Breast epithelium (tissue), 3 donors: ENCODE measurements around the gene C11orf58.

ENCODE experiments used
- CTCF ChIP-seq, 3 donors: fragments of 450-650 bp; IDR thresholded peaks; one replicate each; pipeline ENCODE4 v1.5.1; 2016 to 2017; ENCODE audit warnings: antibody characterized with exemption in 3 of 3, mild to moderate bottlenecking in 3 of 3, moderate library complexity in 3 of 3
- POLR2AphosphoS5 ChIP-seq, 3 donors: sonication (generic); formaldehyde crosslinking; IDR thresholded peaks; one replicate each; pipeline ENCODE4 v1.6.1; 2017; ENCODE audit warnings: antibody characterized with exemption in 3 of 3

- TF ChIP-seq CTCF (IDR thresholded peaks at IDR 0.05) (no peak), POLR2AphosphoS5 (IDR thresholded peaks at IDR 0.05) (no peak)
Measured at GRCh38 chr11:16767137-16767536, 28.7 kb downstream of the C11orf58 start.
